K562 (cell line): ENCODE measurements around the gene PRC1. TPM values are rescaled to one million over a fixed set of nuclear protein-coding genes. Genes with fewer than 3 reads are reported as not detected.

Experiments used
- ATAC-seq: fragments of 200-7000 bp; cut with Tn5 transposase; 3 replicates; pipeline ENCODE4 v1.9.1; 2020; ENCODE audit warnings: moderate library complexity
- BruUV-seq: library from RNA; stranded (reverse); fragments of 400-500 nt; replicated peaks from 2 replicates; lab custom pipeline; 2021; lab: Mats Ljungman, UMichigan
- CTCF ChIA-PET: fragments of 300-600 bp; formaldehyde crosslinking; extraction: SDS; loops from one replicate; lab custom pipeline; 2021; ENCODE audit warnings: low intra/inter-chr PET ratio; lab: Yijun Ruan, JAX
- POLR2A ChIA-PET: fragments of 300-600, 350-650 bp; sonication (Branson Sonifier 250); formaldehyde crosslinking; extraction: SDS; loops from one replicate; lab custom pipeline; 2021; ENCODE audit warnings: antibody characterized with exemption, inconsistent platforms; lab: Yijun Ruan, JAX
- DNase-seq, 4 experiments: peaks; one replicate each; pipeline versions ENCODE4 v3.0.0 to v3.0.0-alpha.2; 2011 to 2018; ENCODE audit warnings: low spot score in 3 of 4, mixed read lengths in 3 of 4; ENCODE audit errors: extremely low read depth in 1 of 4
- FAIRE-seq: peaks from 2 replicates; lab custom pipeline; 2011; peaks lifted over from hg19 to GRCh38; lab: Jason Lieb, UNC
- H2AFZ ChIP-seq: 2 replicates; pipeline ENCODE4 v1.6.0; 2011; ENCODE audit warnings: low read depth, low read length, control low read depth, inconsistent platforms
- H3K27ac ChIP-seq: fragments of 200-600 bp; 3 replicates; pipeline ENCODE4 v1.8.0; 2011; ENCODE audit warnings: low read depth, mild to moderate bottlenecking, control low read depth, inconsistent platforms, low read length, moderate library complexity, mixed read lengths; ENCODE audit errors: extremely low read depth
- H3K27me3 ChIP-seq, 2 experiments: fragments of 300-600 bp in 1 of 2; 2 replicates in 1 of 2; 3 replicates in 1 of 2; pipeline versions ENCODE4 v1.6.0 to v1.8.0; 2011; ENCODE audit warnings: inconsistent platforms in 2 of 2, low read length in 2 of 2, mild to moderate bottlenecking in 1 of 2, mixed read lengths in 1 of 2, moderate library complexity in 1 of 2; ENCODE audit not compliant: control insufficient read depth in 2 of 2, insufficient read depth in 2 of 2
- H3K36me3 ChIP-seq: fragments of 300-600 bp; 3 replicates; pipeline ENCODE4 v1.8.0; 2011; ENCODE audit warnings: mild to moderate bottlenecking, low read length, inconsistent platforms; ENCODE audit not compliant: control insufficient read depth, insufficient read depth
- H3K4me1 ChIP-seq, 2 experiments: fragments of 200-600 bp in 1 of 2; replicated peaks in 1 of 2; 2 replicates in 1 of 2; 3 replicates in 1 of 2; pipeline versions ENCODE4 v1.5.1 to v1.8.0; 2011; ENCODE audit warnings: inconsistent platforms in 2 of 2, low read length in 2 of 2, mild to moderate bottlenecking in 1 of 2, mixed read lengths in 1 of 2, moderate library complexity in 1 of 2; ENCODE audit not compliant: control insufficient read depth in 2 of 2, insufficient read depth in 2 of 2
- H3K4me2 ChIP-seq: 2 replicates; pipeline ENCODE4 v1.6.1; 2011; ENCODE audit warnings: low read length, control low read depth, inconsistent platforms, mixed read lengths; ENCODE audit not compliant: insufficient read depth
- H3K4me3 ChIP-seq: fragments of 200-600 bp; sonication (generic), shearing (Covaris generic); 2 replicates; pipeline ENCODE4 v1.5.1; 2016; ENCODE audit warnings: control low read depth, inconsistent platforms
- H3K79me2 ChIP-seq: fragments of 200-600 bp; 3 replicates; pipeline ENCODE4 v1.8.0; 2011; ENCODE audit warnings: low read length, inconsistent platforms; ENCODE audit not compliant: control insufficient read depth, insufficient read depth
- H3K9ac ChIP-seq, 2 experiments: 2 replicates each; pipeline versions ENCODE4 v1.6.0 to v1.6.1; 2011; ENCODE audit warnings: low read depth in 2 of 2, low read length in 2 of 2, control low read depth in 1 of 2, inconsistent platforms in 1 of 2, mild to moderate bottlenecking in 1 of 2, mixed read lengths in 1 of 2; ENCODE audit not compliant: insufficient read depth in 1 of 2
- H3K9me1 ChIP-seq: one replicate; pipeline ENCODE4 v1.6.0; 2011; ENCODE audit warnings: inconsistent platforms, mild to moderate bottlenecking, low read length, moderate library complexity; ENCODE audit not compliant: control insufficient read depth, insufficient read depth
- H3K9me3 ChIP-seq: replicated peaks from 2 replicates; pipeline ENCODE4 v1.5.1; 2011; ENCODE audit warnings: low read depth, low read length, inconsistent platforms; ENCODE audit not compliant: control insufficient read depth, insufficient read depth
- H4K20me1 ChIP-seq: replicated peaks from 2 replicates; pipeline ENCODE4 v1.6.1; 2011; ENCODE audit warnings: low read length, inconsistent platforms, mixed read lengths; ENCODE audit not compliant: control insufficient read depth, insufficient read depth
- ATF1 ChIP-seq, 2 experiments: fragments of 450-650 bp in 1 of 2; IDR thresholded peaks; 2 replicates each; pipeline ENCODE4 v1.6.1; 2016; ENCODE audit warnings: missing compliant biosample characterization in 1 of 2, missing genetic modification characterization in 1 of 2
- DPF2 ChIP-seq: fragments of 450-650 bp; IDR thresholded peaks from 2 replicates; pipeline ENCODE4 v1.6.1; 2016
- MAFG ChIP-seq: fragments of 450-650 bp; conservative IDR thresholded peaks from 2 replicates; pipeline ENCODE4 v1.6.1; 2016; ENCODE audit warnings: missing genetic modification characterization, missing compliant biosample characterization
- NR2C1 ChIP-seq, 2 experiments: fragments of 450-650 bp; IDR thresholded peaks; 2 replicates each; pipeline ENCODE4 v1.6.1; 2017; ENCODE audit warnings: mild to moderate bottlenecking in 2 of 2, antibody characterized with exemption in 1 of 2, inconsistent platforms in 1 of 2, missing compliant biosample characterization in 1 of 2, missing genetic modification characterization in 1 of 2
- PRMT5 ChIP-seq: sonication (generic); formaldehyde crosslinking; IDR thresholded peaks from 2 replicates; pipeline ENCODE4 v1.5.0; 2020; ENCODE audit warnings: missing genetic modification reagents
- RBFOX2 ChIP-seq: fragments of 200-400 bp; formaldehyde crosslinking; IDR thresholded peaks from 2 replicates; pipeline ENCODE4 v1.6.1; 2017; ENCODE audit warnings: low read depth, mild to moderate bottlenecking, low read length, moderate library complexity
- SMAD2 ChIP-seq: fragments of 150-350 bp; IDR thresholded peaks from 2 replicates; pipeline ENCODE4 v1.6.1; 2014; ENCODE audit warnings: low read depth, mild to moderate bottlenecking, low read length
- ZBTB17 ChIP-seq: fragments of 450-650 bp; formaldehyde crosslinking; IDR thresholded peaks from 2 replicates; pipeline ENCODE4 v1.4.0; 2020; ENCODE audit warnings: mild to moderate bottlenecking
- ZSCAN32 ChIP-seq: fragments of 450-650 bp; formaldehyde crosslinking; IDR thresholded peaks from 2 replicates; pipeline ENCODE4 v1.4.0; 2020; ENCODE audit warnings: mild to moderate bottlenecking, moderate library complexity
- WGBS: fragments of 100-300 bp; shearing (Covaris generic); methylation state at CpG from one replicate; pipeline ENCODE4 v1.1.6; 2016; ENCODE audit warnings: low coverage, mixed read lengths; ENCODE audit not compliant: insufficient coverage; ENCODE audit errors: missing lambda C conversion rate; 5-methylcytosine and 5-hydroxymethylcytosine counted together
- in situ Hi-C: fragments of 300-500 bp; cut with MboI; formaldehyde crosslinking; loops from 4 replicates; pipeline ENCODE4 v1.15.0; 2018; ENCODE audit warnings: inconsistent platforms, mixed read lengths
- intact Hi-C: fragments of 100-400 bp; cut with micrococcal nuclease; formaldehyde crosslinking; loops from 2 replicates; pipeline ENCODE4 v1.14.2; 2022
- polyA plus RNA-seq, 8 experiments: library from polyadenylated mRNA; depleted of rRNA in 4 of 8; stranded (reverse) in 5 of 8; unstranded in 3 of 8; fragments of >200 nt; fragmentation: Nextera tagmentation in 2 of 8; fragmentation: Illumina TruSeq in 1 of 8; extraction: Ambion mirVana in 2 of 8; extraction: Trizol in 1 of 8; gene quantifications; 2 replicates each; pipeline versions ENCODE4 v1.2.1 to v1.2.3, GENCODE V29; 2011 to 2014; ENCODE audit warnings: inconsistent platforms in 1 of 8, missing spikeins in 1 of 8
- total RNA-seq, 7 experiments: library from RNA; depleted of rRNA in 6 of 7; stranded (reverse); fragments of >200 nt in 6 of 7; fragmentation: Illumina TruSeq in 2 of 7; extraction: Trizol in 2 of 7; gene quantifications; 2 replicates each; pipeline versions ENCODE4 v1.2.1 to v1.2.3, GENCODE V29; 2011 to 2021; ENCODE audit warnings: low replicate concordance in 1 of 7
- TF ChIP-seq, protein P1 (sequence below): fragments of 250-450 bp; sonication (Bioruptor Pico); IDR thresholded peaks from 2 replicates; pipeline ENCODE4 v1.8.0; 2022; ENCODE audit warnings: moderate library complexity, mild to moderate bottlenecking, inconsistent platforms
- TF ChIP-seq, protein P2 (sequence below): fragments of 450-650 bp; IDR thresholded peaks from 2 replicates; pipeline ENCODE4 v1.6.1; 2016; ENCODE audit warnings: low read depth, mild to moderate bottlenecking, moderate library complexity
- TF ChIP-seq, protein P3 (sequence below): sonication (generic); formaldehyde crosslinking; IDR thresholded peaks from 2 replicates; pipeline ENCODE4 v1.8.1; 2023; ENCODE audit warnings: mild to moderate bottlenecking, missing genetic modification reagents
- TF ChIP-seq, protein P4 (sequence below): fragments of 450-650 bp; conservative IDR thresholded peaks from 2 replicates; pipeline ENCODE4 v1.6.1; 2016; ENCODE audit warnings: missing genetic modification characterization, low read depth, mild to moderate bottlenecking, missing compliant biosample characterization, moderate library complexity

The PRC1 gene
- total and polyA plus RNA-seq, 9 of the 15 experiments (the other 6 are each of a cell fraction or from before 2014, with no cell fraction given): 156 to 391 (median 240) TPM

DNA sequence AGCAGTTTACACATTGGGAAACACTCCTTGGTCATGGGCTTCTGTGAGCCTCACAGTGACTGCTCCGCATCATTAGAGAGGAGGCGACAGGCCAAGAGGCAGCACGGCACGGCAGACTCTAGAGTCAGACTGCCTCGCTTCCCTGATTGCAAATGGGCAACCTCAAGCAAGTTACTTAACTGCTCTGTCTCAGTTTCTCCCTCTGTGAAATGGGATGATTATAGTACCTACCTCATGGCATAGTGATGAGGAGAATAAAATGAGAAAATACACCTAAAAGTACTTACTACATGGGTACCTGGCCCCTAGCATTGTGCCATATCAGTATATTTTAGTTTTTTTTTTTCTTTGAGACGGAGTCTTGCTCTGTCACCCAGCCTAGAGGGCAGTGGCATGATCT is 43.7 kb downstream of the PRC1 start (continued):
- TF ChIP-seq, protein P1, sequence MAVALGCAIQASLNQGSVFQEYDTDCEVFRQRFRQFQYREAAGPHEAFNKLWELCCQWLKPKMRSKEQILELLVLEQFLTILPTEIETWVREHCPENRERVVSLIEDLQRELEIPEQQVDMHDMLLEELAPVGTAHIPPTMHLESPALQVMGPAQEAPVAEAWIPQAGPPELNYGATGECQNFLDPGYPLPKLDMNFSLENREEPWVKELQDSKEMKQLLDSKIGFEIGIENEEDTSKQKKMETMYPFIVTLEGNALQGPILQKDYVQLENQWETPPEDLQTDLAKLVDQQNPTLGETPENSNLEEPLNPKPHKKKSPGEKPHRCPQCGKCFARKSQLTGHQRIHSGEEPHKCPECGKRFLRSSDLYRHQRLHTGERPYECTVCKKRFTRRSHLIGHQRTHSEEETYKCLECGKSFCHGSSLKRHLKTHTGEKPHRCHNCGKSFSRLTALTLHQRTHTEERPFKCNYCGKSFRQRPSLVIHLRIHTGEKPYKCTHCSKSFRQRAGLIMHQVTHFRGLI (CRISPR knock-in tag): no peak
- TF ChIP-seq PRMT5 (CRISPR knock-in tag): no peak

DNA sequence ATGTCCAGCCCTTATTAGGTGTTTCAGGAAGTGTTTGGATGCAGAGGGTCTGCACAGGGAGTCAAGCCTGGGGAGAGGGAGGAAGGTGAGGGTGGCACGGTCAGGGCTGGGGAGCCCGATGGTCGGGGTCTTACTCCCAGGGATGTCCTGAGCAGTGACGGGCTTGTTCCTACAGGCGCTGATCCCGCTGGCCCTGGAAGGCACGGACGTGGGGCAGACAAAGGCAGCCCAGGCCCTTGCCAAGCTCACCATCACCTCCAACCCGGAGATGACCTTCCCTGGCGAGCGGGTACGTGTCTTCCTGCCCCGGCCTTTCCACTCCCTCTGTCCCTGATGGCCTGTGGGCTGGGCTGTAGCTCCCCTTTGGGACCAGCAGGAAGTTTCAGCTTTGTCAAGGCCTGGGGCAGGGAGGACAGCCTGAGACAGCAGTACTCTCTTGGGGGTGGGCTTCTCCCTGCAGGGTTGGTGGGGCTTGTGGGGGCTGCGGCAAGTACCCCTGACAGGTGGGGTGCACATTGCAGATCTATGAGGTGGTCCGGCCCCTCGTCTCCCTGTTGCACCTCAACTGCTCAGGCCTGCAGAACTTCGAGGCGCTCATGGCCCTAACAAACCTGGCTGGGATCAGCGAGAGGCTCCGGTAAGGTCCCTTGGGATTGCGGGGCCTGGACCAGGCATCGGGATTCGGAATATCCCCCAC is 44.2 kb downstream of the PRC1 start:
- no TSS peak for BruUV-seq
- ChIA-PET POLR2A (interaction anchor here (0.7 to 2.5 kb wide), 7 partner anchors 9 to 41 kb away, joined by 3 to 20 read pairs (median 6); partner anchors contain the start of genes HDDC3 and UNC45A), CTCF (interaction anchor here (0.7 kb wide), 1 partner anchor 277 kb away, joined by 5 read pairs; no protein-coding TSS in a partner anchor)
- Histone ChIP-seq H3K4me1 (peaks cover 19 to 52% of the 10 kb centered on the region in 2 experiments; a peak in 4 of 5 replicates), H3K36me3 (peaks cover 77% of the 10 kb centered on the region), H3K9ac (peak overlapping the region; percentile 63 to 89), H3K4me3 (no peak overlapping the region), H3K9me3 (no peaks in the 10 kb centered on the region), H2AFZ (peak overlapping the region; percentile 64; the same call in 1 of the 2 replicates), H3K27ac (peak overlapping the region; percentile 88), H4K20me1 (0 out of 2 replicates have a peak, but pooled peaks cover 5% of the 10 kb centered on the region), H3K79me2 (peaks cover under 1% of the 10 kb centered on the region; the same call in 1 of the 3 replicates), H3K4me2 (peak overlapping the region; percentile 58), H3K27me3 (no peaks in the 10 kb centered on the region), H3K9me1 (peaks cover 3% of the 10 kb centered on the region)
- ATAC-seq (no peak), FAIRE-seq (no peak), DNase-seq (no peak)
- in situ Hi-C loops (no loop called here), intact Hi-C loops (loop anchor here (5.0 kb wide), 1 partner anchor 82 kb away; no protein-coding TSS in a partner anchor)
- 95% methylated on average over 21 of the region's 23 CpGs for WGBS
- TF ChIP-seq NR2C1 (IDR thresholded peaks at IDR 0.05): no peak
- peak; percentile 29; the same call in 1 of the 2 replicates for TF ChIP-seq NR2C1 (tag; IDR thresholded peaks at IDR 0.05)
- no peak for TF ChIP-seq SMAD2
- no peak for TF ChIP-seq ZSCAN32 (CRISPR knock-in tag)
- no peak for TF ChIP-seq ATF1 (CRISPR knock-in tag; IDR thresholded peaks at IDR 0.05)
- TF ChIP-seq ATF1 (tag; IDR thresholded peaks at IDR 0.05): 0 out of 2 replicates have a peak, but pooled peaks have one; percentile 38
- TF ChIP-seq MAFG: no peak
- peak; percentile 7; the same call in 1 of the 2 replicates for TF ChIP-seq DPF2
- TF ChIP-seq, protein P2, sequence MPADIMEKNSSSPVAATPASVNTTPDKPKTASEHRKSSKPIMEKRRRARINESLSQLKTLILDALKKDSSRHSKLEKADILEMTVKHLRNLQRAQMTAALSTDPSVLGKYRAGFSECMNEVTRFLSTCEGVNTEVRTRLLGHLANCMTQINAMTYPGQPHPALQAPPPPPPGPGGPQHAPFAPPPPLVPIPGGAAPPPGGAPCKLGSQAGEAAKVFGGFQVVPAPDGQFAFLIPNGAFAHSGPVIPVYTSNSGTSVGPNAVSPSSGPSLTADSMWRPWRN: no peak
- peak; percentile 43; the same call in 1 of the 2 replicates for TF ChIP-seq RBFOX2
- TF ChIP-seq, protein P3, sequence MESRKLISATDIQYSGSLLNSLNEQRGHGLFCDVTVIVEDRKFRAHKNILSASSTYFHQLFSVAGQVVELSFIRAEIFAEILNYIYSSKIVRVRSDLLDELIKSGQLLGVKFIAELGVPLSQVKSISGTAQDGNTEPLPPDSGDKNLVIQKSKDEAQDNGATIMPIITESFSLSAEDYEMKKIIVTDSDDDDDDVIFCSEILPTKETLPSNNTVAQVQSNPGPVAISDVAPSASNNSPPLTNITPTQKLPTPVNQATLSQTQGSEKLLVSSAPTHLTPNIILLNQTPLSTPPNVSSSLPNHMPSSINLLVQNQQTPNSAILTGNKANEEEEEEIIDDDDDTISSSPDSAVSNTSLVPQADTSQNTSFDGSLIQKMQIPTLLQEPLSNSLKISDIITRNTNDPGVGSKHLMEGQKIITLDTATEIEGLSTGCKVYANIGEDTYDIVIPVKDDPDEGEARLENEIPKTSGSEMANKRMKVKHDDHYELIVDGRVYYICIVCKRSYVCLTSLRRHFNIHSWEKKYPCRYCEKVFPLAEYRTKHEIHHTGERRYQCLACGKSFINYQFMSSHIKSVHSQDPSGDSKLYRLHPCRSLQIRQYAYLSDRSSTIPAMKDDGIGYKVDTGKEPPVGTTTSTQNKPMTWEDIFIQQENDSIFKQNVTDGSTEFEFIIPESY (CRISPR knock-in tag): peak; percentile 36; the same call in 1 of the 2 replicates
- TF ChIP-seq ZBTB17 (CRISPR knock-in tag): 0 out of 2 replicates have a peak, but pooled peaks have one; percentile 1
- TF ChIP-seq, protein P4, sequence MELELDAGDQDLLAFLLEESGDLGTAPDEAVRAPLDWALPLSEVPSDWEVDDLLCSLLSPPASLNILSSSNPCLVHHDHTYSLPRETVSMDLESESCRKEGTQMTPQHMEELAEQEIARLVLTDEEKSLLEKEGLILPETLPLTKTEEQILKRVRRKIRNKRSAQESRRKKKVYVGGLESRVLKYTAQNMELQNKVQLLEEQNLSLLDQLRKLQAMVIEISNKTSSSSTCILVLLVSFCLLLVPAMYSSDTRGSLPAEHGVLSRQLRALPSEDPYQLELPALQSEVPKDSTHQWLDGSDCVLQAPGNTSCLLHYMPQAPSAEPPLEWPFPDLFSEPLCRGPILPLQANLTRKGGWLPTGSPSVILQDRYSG (tag): 0 out of 2 replicates have a peak, but pooled peaks have one; percentile 13
